HUDEP-2 (cell line): Measurements from ENCODE around the gene CAPN5.

Source experiments
- DNase-seq, 76 experiments: peaks; one replicate each; lab custom pipeline; 2025; ENCODE audit not compliant: unreplicated experiment in 76 of 76; lab: John Stamatoyannopoulos, UW

CAPN5 gene

GRCh38 chr11:77081381-77081851 lies 14.6 kb downstream of the CAPN5 start:
- no peak for DNase-seq

DNA sequence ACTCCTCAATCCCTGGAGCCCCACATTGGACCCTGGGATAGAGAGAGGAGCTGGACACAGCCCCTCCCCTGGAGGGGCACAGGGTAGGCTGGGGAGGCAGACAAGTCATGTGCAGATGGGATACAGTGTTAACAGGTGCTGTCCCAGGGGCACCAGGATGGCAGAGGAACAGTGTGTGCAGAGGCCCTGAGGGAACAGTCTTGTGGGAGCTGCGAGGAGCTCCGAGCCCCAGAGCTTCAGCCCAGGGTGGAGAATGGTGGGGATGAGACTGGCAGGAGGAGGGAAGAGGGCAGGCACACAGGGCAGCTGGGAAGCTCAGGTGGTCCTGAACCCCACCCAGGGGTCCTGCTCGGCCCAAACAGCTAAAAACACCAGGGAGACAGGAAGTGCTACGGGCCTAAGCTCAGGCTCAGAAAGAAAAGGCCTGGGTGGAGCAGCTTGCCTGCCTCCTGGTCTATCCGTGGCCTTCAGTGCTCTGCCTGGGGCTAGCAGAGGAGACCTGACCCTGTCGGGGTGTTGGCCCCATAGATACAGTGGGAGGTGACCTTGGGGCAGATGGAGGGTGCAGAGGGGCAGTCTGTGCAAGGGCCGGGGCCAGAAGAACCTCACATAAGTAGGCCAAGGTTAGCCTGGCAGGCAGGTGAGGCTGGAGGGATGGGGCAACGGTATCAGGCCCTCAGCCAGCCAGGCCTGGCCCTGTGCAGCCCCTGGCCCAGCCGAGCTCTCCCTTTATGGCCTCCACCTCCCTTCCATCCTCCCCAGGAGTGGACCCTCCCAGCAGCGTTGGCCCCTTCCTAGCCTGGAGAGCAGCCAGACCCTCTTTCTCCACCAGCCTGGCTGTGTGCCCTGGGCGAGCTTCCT lies 15.4 kb downstream of the CAPN5 start:
- DNase-seq = peak in 1 of 76 experiments; percentile 7

GRCh38 chr11:77082838-77083565 lies 16.2 kb downstream of the CAPN5 start:
- peak in 1 of 76 experiments; percentile 12 for DNase-seq

- DNase-seq = peak in 19 of 76 experiments; percentile 9 to 45 (median 31)
These were observed 16.9 kb downstream of the CAPN5 start for GRCh38 chr11:77083566-77084245.

GRCh38 chr11:77084581-77085191 lies 17.9 kb downstream of the CAPN5 start:
- no peak for DNase-seq

DNA sequence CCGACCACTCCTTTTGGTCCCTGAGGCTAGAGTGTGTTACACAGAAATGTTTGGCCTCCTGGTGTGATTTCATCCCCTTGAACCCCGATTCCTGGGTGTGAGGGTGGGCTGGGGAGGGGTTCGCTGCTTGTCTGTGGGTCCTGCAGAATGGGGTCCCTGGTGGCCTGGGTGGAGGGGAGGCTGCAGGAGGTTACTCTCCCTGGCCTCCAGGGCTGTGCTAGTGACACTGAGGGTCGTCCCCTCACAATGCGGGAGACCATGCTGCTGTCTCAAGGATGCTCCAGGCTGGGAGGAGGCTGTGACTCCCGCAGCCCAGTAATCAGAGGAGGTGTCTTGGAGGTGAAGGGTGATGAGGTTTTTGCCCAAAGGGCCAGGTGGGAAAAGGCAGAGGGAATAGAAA lies 18.9 kb downstream of the CAPN5 start:
- DNase-seq = no peak

GRCh38 chr11:77086521-77087472 lies 20.0 kb downstream of the CAPN5 start:
- peak in 74 of 76 experiments; percentile 17 to 96 (median 77) for DNase-seq

DNA sequence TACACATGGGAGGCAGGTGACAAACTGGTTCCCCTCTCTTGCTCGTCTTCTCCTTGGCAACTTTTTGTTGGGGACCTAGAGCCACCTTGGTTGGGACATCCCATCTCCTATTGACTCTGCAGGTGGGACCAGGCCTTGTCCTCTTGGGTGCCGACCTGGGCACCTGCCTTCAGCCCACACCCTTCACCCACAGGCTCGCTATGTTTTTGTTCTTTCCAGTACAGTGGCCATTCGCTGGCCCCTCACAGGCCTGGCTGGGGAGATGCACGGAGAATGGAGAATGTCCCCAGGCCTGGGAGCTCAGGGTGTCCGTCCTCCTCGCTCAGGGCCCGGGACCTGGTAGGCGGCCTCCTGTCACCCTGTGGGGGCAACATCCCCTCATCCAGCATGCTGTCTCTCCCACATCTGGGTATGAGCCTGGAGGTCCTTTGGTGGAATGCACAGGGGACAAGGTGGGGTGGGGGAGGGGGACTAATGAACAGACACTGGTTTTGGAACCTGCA lies 21.0 kb downstream of the CAPN5 start:
- DNase-seq = no peak

GRCh38 chr11:77088236-77089003 lies 21.6 kb downstream of the CAPN5 start:
- DNase-seq = no peak

- DNase-seq = no peak
These were observed 22.3 kb downstream of the CAPN5 start for GRCh38 chr11:77089004-77089545.

DNA sequence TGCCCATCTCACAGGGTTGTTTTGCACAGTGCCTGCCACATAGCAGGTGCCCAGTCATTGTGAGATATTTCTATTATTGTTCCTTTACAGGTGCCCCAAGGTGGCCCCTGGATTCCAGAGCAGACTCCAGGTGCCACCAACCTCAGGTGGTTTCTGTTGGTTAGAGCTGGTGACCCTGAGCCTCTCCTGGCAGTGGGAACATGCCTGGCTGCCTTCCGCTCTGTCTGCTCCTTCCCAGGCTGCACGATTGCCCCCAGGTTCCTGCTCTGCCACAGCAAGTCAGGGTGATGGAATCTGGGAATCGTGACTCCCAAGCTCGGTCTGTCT lies 23.2 kb downstream of the CAPN5 start:
- no peak for DNase-seq

DNA sequence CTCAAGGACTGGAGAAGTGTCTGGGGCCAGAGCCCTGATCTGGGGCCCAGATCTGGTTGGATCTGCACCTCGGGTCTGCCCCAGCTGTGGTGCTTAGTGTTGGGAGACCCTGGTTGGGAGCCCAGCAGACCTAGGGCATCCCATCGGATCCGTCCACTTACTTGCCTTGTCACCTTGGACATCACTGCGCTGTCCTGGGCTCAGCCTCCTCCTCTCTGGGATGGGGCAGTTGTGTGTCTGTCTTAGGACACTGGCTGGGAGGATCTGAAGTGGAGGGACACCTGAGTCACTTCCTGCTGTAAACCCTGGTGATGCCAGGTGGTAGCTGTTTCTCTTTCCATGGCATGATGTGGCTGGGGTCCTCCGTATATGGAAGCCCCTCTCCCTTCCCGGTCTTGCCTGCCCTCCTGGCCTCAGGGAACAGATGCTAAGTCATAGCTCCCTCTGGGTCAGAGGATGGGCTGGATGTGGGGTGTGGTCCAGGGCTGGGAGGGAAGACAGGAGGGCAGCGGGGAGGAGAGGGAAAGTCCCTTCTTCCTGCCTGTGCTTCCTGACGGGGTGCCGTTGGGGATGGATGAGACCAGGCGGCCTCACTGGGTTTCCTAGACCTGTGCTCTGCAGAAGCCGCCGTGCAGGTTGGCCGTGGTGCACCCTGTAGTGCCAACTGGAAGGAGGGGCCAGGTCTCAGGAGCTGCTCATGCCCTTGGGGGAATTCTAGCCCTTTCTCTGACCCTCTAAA lies 23.8 kb downstream of the CAPN5 start:
- DNase-seq = no peak

GRCh38 chr11:77091146-77091940 lies 24.6 kb downstream of the CAPN5 start:
- DNase-seq = peak in 71 of 76 experiments; percentile 25 to 90 (median 74)

GRCh38 chr11:77092382-77092781 lies 25.6 kb downstream of the CAPN5 start:
- DNase-seq = no peak

DNA sequence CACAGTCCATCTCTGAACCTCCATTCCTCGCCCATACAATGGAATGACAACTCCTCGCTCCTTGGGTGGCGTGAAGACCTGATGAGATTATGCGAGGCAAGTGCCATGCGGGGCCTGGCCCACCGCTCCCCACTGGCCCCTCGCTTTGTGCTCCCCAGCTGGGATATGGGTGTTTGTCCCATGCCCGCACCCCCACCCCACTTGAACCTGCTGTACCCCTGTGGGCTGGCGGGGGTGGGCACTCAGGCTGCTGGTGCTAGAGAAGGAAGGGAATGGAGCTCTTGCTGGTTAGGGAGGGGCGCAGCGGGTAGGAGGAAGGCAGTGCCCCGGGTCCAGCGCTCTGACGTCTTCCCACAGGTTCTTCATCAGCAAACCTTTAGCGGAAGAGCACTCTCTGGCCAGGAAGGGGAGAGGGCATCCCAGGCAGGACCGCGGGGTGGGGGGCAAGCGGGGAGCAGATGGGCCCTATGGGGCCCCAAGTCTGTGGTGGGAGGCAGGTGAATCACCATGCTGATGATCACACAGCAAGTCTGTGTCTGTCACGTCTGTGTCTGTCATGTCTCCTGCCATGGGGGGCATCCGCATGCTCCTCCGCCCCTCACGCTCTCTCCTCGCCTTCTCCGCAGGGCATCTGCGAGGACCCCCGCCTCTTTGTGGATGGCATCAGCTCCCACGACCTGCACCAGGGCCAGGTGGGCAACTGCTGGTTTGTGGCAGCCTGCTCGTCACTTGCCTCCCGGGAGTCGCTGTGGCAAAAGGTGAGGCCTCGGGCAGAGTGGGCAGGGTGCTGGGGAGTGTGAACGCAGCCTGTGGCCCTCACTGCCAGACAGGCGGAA lies 26.5 kb downstream of the CAPN5 start:
- DNase-seq = no peak
